Uterus (tissue), 2 donors: ENCODE measurements around the gene METTL17.
"Not testable (repeated sequence)": the region's sequence is repeated elsewhere in the genome, so short reads cannot be mapped to it uniquely, and the experiment has no call there.

Experiments used
- POLR2A ChIP-seq, 2 donors: fragments of 450-650 bp; IDR thresholded peaks; one replicate each; pipeline ENCODE4 v1.6.1; 2016; ENCODE audit warnings: antibody characterized with exemption in 2 of 2, mild to moderate bottlenecking in 1 of 2, moderate library complexity in 1 of 2
- TF ChIP-seq, protein P1 (sequence below), 4 experiments: fragments of 200-600 bp in 2 of 4; fragments of 450-650 bp in 2 of 4; sonication (generic) in 2 of 4; IDR thresholded peaks; one replicate each; pipeline ENCODE4 v1.5.1; 2016 to 2019; ENCODE audit warnings: antibody characterized with exemption in 4 of 4, mild to moderate bottlenecking in 2 of 4, moderate library complexity in 1 of 4

GRCh38 chr14:20946707-20947106 is 43.1 kb upstream of the METTL17 start:
- TF ChIP-seq, protein P1, sequence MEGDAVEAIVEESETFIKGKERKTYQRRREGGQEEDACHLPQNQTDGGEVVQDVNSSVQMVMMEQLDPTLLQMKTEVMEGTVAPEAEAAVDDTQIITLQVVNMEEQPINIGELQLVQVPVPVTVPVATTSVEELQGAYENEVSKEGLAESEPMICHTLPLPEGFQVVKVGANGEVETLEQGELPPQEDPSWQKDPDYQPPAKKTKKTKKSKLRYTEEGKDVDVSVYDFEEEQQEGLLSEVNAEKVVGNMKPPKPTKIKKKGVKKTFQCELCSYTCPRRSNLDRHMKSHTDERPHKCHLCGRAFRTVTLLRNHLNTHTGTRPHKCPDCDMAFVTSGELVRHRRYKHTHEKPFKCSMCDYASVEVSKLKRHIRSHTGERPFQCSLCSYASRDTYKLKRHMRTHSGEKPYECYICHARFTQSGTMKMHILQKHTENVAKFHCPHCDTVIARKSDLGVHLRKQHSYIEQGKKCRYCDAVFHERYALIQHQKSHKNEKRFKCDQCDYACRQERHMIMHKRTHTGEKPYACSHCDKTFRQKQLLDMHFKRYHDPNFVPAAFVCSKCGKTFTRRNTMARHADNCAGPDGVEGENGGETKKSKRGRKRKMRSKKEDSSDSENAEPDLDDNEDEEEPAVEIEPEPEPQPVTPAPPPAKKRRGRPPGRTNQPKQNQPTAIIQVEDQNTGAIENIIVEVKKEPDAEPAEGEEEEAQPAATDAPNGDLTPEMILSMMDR (IDR thresholded peaks at IDR 0.05) = not testable (repeated sequence)
- not testable (repeated sequence) for TF ChIP-seq POLR2A (IDR thresholded peaks at IDR 0.05)
